Inferior parietal cortex (tissue), 1 donor: ENCODE data around the gene UCP1.

Experiments used
- DNase-seq: peaks from one replicate; pipeline ENCODE4 v3.0.0-alpha.2; 2016; ENCODE audit errors: extremely low spot score

UCP1 gene, protein sequence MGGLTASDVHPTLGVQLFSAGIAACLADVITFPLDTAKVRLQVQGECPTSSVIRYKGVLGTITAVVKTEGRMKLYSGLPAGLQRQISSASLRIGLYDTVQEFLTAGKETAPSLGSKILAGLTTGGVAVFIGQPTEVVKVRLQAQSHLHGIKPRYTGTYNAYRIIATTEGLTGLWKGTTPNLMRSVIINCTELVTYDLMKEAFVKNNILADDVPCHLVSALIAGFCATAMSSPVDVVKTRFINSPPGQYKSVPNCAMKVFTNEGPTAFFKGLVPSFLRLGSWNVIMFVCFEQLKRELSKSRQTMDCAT

DNA sequence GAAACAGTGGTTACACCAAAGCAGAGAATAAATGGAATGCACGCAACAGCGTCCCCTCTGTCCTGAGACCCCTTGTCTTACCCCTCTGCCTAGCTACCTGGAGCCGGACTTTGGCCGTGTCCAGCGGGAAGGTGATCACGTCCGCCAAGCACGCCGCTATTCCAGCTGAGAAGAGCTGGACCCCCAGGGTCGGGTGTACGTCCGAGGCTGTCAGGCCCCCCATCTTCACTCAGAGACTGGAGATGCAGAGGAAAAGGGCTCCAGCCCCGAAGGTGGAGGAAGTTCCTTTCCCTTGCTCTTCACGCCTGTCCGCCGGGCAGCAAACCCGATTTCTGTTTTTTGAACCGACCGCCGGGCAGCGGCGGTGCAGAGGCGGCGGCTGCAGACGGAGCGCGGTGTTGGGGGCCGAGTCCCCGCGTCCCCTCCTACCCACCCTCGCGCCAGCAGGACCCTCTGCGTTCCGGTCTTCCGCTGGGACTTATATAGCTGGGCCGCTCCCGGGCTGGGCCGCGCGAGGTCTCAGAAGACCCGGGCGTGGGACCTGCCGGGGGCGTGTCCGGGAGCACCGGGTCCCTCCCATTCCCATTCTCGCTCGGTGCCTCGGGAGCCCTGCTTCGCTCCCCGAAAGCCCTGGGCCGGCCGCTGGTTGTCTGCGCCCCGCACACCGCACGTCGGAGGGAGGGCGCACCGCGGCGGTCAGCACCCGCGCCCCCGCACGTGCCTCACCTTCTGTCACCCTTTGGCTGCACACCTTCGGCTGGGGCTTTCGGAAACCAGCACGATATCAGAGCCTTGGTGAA is at the start of gene UCP1:
Gene UCP1 (minus strand): TSS at position 455 of the 800 bp plus-strand sequence. CDS start 232 bp downstream, at position 223.
- DNase-seq: no peak

DNA sequence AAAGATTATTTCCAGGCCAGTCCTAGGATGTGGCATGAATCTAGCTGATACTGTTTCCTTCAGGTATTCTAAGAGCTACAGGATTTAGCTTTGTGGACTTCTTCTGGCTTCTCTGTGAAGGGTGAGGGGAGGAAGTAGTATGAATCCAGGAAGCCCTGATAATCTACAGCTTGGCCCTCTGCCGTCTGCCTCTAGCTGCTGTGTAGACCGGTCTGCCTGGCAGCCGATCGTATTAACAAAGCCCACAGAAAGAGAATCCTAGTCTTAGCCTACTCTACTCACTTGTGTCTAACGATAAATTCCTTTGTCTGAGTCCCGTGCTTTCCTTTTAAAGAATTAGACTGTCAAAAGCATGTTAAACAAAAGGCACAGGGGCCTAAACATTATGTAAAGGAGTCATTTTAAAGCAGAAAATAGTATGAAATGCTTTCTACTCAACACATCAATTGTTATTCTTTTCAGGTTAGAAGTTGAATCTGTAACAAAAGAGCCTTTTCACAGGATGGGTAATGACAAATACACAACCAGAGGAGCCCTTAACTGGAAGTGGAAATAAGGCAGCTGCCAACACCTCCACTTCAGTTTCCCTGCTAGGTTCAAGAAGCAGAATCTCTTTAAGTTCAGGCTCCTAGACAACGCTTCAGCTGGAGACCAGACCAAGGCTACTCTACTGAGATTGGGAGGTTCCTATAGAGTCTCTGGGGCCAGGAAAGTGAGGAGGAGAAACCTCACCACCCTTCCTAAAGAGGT is 48.9 kb upstream of the UCP1 start:
- no peak for DNase-seq

DNA sequence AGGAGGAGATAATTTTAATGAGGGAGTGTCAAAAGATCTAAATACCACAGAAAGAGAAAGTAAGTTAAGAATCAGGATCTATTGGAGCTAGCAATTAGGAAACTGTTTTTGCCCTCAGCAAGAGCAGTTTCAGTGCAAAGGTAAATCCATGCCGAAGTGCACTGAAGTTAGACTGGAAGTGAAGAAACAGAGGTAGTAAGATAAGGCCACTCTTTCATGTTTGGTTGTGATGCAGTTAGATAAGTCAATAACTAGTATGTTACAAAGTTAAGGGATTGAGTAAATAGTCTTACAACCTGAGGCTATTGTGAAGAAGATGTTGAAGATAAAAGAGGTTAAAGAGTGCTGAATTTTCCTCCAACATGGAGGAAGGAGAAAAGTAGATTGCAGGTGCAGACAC is 46.7 kb upstream of the UCP1 start:
- no peak for DNase-seq

DNA sequence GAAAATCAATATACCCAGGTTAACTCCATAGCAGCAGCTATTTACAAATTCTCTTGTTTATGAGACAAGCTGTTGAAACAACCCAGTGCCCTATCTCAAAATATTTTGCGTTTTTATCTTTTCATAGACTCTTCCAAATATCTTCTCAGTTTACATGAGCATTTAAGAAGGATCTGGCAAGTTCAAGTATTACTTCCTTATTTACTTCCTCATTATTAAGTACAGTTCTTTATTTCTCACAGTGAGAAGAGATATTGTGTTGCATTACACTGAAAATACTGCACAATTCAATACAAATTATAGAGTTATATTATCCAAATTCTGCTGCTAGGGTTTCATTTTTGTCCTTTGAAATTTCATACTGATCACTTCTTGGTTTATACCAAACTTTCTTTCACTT is 43.6 kb upstream of the UCP1 start:
- DNase-seq: no peak

DNA sequence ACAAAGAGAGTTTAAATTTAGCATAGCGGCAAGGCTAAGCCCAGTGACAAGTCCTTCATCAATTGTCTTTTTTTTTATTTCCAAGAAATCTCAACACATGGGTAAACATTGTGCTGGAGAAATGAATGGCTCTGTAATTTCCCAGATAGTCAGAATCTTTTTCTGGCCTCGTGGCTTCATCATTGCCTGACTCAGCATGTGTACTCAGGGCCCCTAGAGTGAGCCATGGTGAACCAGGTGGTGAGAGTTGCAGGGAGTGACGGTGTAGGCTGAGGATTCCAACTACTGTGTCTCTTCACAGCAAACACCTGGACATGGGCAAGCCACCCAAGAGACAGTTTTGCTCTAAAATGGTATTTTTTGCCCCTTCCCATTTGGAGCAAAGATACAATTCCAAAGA is 43.1 kb upstream of the UCP1 start:
- DNase-seq: no peak

DNA sequence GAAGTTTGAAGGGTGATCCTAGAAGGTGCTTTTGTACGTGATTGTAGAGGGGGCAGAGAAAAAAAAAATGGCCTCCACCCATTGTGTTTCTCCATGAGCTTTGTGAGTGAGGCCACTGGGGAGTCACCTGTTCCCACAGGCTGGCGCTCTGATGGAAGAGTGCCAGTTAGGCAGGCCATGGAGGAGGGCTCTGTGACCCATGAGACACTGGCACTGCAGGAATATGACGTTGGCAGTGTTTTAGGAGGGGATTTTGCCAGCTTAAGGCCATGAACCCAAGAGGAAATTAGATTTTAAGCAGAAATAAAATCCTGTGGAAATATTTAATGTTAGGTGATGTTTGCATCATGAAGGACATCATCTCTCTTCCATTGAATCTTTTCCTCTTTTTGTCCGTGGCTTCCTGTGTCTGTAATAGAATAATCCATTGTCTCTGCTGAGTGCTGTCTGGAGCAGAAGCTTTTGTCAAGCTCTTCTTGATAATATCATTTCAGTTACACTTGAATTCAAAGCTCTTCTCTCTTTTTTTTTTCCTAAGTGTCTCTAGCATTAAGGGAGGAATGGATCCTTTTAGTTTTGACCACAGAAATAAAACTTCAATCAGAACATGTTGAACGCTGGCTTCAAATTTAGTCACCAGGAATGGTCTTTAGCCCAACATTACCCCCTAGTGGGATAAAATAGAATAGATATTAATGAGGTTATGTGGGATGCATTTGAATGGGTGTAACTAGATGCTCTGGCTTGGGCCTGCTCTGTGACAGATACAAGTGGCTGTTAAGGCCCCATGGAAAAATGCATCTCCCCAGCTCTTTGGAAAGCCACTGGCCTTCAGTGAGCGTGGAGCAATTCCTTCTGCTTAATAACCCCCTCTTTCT is 41.0 kb upstream of the UCP1 start:
- peak; percentile 75 for DNase-seq

DNA sequence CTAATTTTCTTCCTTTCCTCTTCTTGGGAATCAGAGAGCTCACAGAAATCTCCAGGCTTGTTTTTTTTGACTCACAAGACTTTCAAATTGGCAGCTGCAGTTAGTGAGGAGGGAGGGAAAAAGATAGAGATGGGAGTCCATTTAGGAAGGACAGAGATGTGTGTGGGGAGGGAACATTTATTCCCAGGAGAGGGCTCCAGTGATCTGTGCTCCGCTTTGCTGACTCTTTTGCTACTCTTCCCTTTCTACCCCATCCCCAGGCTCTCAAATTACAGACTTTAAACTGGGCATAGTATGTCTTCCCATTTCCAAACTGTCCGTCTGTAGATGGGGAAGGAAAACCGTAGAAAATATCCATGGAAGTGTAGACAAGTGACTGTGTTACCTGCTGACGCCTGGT is 39.1 kb upstream of the UCP1 start:
- no peak for DNase-seq

DNA sequence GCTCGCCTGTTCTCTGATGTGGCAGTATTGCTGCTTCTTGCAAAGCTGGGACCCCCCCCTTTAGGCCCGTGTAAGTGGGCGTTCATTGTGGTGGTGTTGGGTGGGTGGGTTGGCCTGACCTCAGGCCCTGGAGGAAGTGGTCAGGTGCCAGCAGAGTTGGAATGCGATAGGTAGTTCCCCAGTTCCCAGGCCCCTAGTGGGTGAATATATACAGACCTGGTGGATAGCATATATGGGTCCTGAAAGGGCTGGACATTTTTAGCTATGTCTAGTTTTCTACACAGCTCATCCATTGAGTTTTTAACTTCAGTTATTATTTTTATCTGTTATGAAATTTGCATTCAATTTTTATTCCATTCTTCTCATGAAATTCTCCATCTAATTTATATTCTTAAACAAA is 35.8 kb upstream of the UCP1 start:
- DNase-seq: no peak

DNA sequence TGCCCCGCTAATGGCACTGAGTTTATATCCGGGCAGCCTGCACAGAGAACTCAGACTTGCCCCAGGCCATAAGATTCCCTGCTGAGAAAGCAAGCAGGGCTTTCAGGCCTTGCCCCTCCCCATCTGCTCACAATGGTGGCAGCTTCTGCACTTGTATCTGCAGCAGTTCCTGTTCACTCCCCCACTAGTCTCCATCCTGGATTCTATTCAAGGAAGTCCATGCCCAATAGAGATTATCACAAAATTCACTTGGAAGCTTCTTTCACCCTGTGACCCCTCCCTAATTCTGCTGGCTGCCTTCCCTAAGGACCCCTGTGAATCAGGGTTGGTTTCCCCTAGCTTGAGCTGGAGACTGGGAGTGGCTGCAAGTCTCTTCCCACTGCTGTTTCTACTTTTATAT is 34.5 kb upstream of the UCP1 start:
- DNase-seq: no peak

DNA sequence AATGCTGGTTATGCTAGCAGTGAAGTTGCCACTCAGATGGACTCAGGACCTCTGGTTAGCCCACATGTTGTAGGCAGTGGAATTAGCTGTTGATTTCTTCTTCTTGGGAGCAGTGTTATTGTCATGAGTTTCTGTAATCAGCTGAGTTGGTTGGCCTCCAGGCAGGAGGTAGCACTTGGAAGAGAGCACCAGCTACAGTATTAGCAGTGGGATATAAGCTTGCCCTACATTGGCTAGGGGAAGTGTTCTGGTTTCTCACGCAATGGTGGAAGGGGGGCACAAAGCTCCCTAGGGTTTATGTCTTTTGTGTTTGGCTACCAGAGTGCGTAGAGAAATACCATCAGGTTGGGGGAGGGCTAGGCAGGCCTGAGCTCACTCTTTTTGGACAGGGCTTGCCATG is 34.0 kb upstream of the UCP1 start:
- no peak for DNase-seq

DNA sequence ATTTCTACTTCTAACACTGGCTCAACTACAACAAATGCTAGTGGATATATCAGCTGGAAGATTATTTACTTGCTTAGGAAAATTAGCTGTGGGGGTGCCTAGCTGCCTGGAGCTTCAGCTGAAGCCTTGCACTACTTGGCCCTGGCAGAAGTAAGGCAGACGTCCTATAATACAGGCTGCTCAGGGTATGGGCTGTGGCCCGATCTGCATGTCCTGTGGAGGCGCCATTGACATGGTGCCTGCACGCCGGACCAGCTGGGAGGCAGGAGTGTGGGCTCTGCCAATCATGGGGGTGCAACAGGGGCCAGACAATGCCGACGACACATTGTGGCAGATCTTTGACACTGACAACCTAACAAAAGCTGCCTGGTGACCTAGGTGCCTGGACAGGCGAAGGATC is 31.6 kb upstream of the UCP1 start:
- no peak for DNase-seq

DNA sequence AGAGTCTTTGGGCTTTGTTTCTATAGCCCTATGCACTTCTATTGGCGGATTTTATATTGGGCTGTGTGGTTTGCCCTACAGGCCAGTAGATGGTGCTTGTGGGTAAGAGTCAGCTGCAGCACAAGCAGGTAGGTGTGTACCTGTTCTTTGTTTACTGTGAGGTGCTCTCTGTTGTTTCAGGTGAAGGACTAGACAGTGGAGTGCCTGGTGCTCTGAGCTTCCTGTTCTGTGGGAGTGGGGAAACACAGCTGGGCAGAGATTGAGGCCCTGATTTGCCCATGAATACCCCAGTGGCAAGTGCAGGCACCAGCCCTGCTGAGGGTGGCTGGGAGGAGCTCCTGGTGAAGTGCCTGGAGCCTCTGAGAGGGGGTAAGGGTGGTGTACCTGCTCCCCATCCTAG is 26.3 kb upstream of the UCP1 start:
- no peak for DNase-seq

DNA sequence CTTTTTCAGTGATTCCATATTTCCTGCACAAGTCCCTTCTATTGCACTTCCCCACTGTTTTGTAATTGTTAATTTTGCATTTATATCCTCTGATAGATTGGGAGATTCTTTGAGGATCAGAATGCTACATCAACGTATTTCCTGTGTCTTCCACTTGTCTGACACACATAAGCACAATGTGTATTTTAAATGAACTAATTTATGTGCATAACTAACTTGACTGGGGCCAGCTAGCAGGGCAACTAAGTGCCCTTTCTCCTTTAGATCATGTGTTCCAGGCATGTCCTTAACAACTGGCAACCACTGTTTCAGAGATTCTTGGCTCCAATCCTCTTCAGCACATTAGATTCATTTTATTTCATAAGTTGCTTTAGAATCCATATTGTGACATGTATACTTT is 15.7 kb upstream of the UCP1 start:
- DNase-seq: no peak

DNA sequence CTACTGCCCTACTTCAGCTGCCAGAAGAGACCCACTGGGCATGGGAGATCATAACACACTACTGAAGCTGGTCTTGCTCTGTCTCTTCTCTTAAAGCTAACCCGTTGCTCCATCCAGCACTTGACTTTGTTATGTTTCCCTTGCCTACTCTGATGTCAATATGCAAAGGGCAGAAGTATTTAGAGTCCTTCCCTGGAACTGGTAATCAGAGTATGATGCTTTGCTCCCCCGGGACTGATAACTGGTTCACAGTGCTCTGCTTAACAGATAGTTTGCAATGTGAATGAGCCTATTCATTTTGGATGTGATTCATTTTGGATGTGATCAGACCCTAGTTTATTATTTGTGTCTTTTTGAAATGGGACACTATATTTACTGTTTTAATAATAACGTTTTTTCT is 12.3 kb upstream of the UCP1 start:
- DNase-seq: no peak

DNA sequence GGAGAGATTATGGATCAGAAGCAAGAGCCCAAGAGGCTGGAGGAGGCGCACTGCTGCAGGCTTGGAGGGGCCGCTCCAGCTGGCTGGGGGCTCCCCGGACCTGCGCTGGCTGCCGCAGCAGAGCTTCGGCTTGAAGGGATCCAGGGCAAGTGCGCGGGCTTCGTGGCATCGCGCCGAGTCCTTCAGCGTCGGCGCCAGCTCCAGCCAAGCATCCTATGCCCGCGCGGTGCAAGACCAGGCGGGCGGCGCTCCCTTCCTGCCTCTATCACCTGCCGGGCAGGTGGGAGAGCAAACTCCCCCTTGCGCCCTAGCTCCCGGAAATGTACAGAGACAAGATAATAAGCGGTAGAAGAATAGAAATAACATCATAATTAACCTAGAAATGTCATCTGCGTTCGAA is 10.5 kb upstream of the UCP1 start:
- DNase-seq: no peak

DNA sequence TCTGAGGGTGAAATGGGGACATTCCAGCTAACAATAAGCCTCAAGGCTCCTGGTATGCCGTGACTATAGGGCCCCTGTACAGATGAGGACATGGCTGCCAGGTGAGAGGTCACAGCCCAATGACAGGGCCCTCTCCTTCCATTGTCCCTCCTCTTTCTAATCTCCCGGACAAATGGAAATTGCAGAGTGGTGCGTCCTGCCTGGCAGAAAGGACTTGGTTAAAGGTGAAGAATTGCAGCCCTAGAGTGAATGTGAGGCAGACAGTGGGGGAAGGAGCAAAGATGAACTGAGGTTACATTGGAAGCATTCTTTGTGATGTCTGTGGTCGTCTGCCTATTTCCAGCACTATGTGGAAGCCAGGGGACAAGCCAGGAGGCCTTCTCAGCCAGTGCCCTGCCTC is 6.7 kb upstream of the UCP1 start:
- no peak for DNase-seq

DNA sequence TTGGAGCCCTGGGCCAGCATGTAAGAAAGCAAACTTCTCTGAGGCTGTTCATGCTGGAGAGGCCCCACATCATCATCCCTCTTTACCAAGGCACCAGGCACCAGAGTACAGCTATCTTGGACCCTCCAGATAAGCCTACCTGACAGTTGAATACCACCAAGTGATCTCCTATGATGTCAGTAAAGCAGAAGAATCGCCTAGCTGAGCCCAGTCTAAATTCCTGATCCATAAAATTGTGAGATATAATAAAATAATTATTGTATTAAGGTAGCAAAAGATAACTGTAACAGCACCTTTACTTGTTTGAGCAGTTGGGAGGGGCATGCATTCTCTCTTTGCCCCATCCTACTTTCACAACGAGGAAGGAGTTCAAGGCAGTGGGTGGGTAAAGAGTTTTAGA is 2.9 kb upstream of the UCP1 start:
- DNase-seq: no peak

DNA sequence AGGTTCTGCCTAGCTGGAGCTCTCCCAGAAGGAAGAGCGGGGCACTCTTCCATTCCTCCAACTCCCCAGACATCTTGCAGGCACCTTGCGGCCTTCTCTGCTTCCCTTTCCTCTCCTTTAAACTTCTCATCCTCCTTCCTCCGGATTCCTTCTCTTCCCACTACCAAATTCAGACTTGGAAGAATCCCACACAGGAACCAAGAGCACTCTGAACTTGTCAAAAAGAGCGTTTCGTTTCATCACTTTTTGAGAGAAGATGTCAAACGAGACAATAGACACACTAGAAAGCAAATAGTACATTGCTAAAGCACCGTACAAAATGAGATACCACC is 512 bp upstream of the UCP1 start:
- DNase-seq: no peak

DNA sequence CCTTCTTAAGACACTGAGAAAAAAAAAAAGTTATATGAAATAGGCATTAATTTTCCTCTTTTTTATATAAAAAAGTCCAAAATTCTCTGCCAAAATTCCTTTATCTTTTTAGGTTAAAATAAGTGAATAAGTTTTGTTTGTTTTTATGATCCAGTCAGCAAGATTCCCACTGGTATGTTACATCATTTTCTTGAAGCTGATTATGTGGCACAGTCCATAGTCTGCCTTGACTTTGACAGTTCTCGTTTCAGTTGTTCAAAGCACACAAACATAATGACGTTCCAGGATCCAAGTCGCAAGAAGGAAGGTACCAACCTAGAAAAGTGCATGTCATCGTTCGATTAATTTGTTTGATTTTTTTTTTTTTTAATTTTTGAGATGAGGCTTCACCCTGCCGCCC is 9.1 kb downstream of the UCP1 start:
- DNase-seq: no peak

DNA sequence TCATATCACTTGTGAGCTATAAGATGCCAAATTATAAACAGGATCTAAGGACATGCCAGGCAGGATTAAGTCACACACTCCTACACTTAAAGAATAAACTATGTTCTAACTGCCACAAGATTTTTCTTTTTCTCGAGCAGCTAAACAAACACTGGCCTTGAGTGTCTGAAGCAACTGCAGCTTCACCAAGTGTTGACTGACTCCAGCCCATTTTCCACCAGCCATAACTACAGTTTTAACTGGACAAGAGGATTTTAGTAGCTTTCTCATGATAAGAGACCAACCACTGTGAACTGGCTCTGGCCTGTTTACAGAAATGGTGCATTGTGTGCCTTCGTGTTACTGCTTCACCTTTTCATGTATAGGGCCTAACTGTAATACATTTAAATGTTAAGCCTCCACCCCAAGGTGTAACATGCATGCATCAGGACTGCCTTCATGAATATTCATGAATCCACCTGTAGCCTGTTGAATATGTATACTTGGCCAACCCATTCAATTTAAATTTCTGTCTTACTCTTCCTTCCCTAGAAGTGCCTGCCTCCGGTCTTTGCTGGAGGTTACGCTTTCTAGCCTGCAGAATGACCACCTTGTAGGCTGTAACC is 10.8 kb downstream of the UCP1 start:
- no peak for DNase-seq

DNA sequence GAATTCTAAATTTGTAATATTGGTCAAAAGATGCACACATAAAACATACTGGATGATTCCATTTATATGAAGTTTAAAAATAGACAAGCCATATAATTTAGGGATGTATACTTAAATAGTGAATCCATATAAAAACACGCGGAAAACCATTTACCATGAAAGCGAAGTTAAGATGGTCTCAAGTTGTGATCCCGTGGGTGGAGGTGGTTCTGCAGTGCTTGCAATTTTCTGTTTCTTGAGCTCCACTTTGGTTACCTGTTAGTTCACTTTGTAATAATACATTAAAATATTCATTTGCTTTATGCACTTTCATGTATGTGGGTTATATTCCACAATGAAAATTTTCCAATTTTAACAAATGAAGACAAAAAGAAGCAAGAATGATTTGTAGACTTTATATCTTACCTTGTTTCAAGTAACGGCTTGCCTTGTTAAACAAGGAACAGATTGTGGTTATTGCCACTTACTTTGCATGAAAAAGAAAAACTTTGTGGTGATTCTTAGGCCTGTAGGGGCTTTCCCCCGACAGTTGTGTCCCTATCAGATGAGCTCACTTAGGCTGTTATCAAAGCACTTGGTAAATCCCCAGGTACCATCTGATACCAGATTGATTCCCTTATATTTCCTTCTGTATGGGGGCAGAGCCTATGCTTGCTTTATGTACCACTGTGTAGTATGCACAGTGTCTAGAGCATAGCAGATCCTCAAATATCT is 12.2 kb downstream of the UCP1 start:
- no peak for DNase-seq
